Erythroblast (primary cell): ENCODE results near the gene OR10A5.

Experiments used
- GATA1 ChIP-seq: IDR thresholded peaks from 2 replicates; pipeline ENCODE4 v1.6.1; 2011; ENCODE audit warnings: low read depth, mild to moderate bottlenecking, control low read depth, low read length, moderate library complexity
- POLR2A ChIP-seq: IDR thresholded peaks from 2 replicates; pipeline ENCODE4 v1.6.1; 2011; ENCODE audit warnings: mild to moderate bottlenecking, low read length

- TF ChIP-seq POLR2A (no peak), GATA1 (no peak)
Observed at GRCh38 chr11:6843670-6844069, 1.8 kb upstream of the OR10A5 start.
